H1 (cell line): ENCODE results near the gene RPS5. TPM values are rescaled to one million over a fixed set of nuclear protein-coding genes. Genes with fewer than 3 reads are reported as not detected.

Experiments used
- HDAC6 ChIP-seq: IDR thresholded peaks from one replicate; pipeline ENCODE4 v1.7.1; 2012; ENCODE audit warnings: low read depth, mild to moderate bottlenecking, inconsistent platforms, low read length, moderate library complexity
- KDM4A ChIP-seq: IDR thresholded peaks from one replicate; pipeline ENCODE4 v1.7.1; 2012; ENCODE audit warnings: low read depth, mild to moderate bottlenecking, moderate library complexity, low read length, inconsistent platforms; ENCODE audit not compliant: severe bottlenecking
- KDM5A ChIP-seq: fragments of 200-600 bp; IDR thresholded peaks from 2 replicates; pipeline ENCODE4 v1.7.1; 2012; ENCODE audit warnings: mild to moderate bottlenecking, low read length, inconsistent platforms, mixed read lengths
- RNF2 ChIP-seq: fragments of 200-900, 300-1000 bp; sonication (generic); IDR thresholded peaks from 2 replicates; pipeline ENCODE4 v1.7.1; 2016; ENCODE audit warnings: borderline replicate concordance, low read depth, mild to moderate bottlenecking, antibody characterized with exemption, low read length; ENCODE audit not compliant: poor library complexity, severe bottlenecking; ENCODE audit errors: missing control alignments
- SAP30 ChIP-seq: fragments of 300-600 bp; sonication (generic); IDR thresholded peaks from 2 replicates; pipeline ENCODE4 v1.7.1; 2012; ENCODE audit warnings: low read length, moderate library complexity, mild to moderate bottlenecking, inconsistent platforms; ENCODE audit not compliant: insufficient read depth, insufficient replicate concordance
- SIX5 ChIP-seq: IDR thresholded peaks from 2 replicates; pipeline ENCODE4 v1.6.1; 2011; ENCODE audit warnings: mild to moderate bottlenecking, low read depth, low read length
- TEAD4 ChIP-seq: IDR thresholded peaks from 2 replicates; pipeline ENCODE4 v1.6.1; 2012; ENCODE audit warnings: low read depth, low read length, inconsistent platforms, mixed read lengths
- polyA plus RNA-seq, 7 experiments: library from polyadenylated mRNA; depleted of rRNA in 3 of 7; stranded (reverse) in 5 of 7; unstranded in 2 of 7; fragments of >200 nt in 5 of 7; fragments of 200-250 nt in 2 of 7; gene quantifications; 1 replicate in 5 of 7; 2 replicates in 1 of 7; 4 replicates in 1 of 7; pipeline versions ENCODE4 v1.2.1 to v1.2.3, GENCODE V29; 2011 to 2013; ENCODE audit warnings: missing spikeins in 2 of 7, mixed read lengths in 2 of 7
- total RNA-seq: library from RNA; stranded (reverse); fragmentation: NEBNext Ultra II Directional; extraction: Animal tissue kit (Norgen Biotek cat#: 25700); gene quantifications from 2 replicates; pipeline ENCODE4 v1.2.1, GENCODE V29; 2021
- TF ChIP-seq, protein P1 (sequence below): fragments of 300-600 bp; sonication (generic); IDR thresholded peaks from 2 replicates; pipeline ENCODE4 v1.7.1; 2012; ENCODE audit warnings: low read length, moderate library complexity, mild to moderate bottlenecking, inconsistent platforms; ENCODE audit not compliant: insufficient replicate concordance

The RPS5 gene
- total and polyA plus RNA-seq, 2 of the 8 experiments (the other 6 are each of a cell fraction or from before 2014, with no cell fraction given) = 1,557 to 5,731 TPM

DNA sequence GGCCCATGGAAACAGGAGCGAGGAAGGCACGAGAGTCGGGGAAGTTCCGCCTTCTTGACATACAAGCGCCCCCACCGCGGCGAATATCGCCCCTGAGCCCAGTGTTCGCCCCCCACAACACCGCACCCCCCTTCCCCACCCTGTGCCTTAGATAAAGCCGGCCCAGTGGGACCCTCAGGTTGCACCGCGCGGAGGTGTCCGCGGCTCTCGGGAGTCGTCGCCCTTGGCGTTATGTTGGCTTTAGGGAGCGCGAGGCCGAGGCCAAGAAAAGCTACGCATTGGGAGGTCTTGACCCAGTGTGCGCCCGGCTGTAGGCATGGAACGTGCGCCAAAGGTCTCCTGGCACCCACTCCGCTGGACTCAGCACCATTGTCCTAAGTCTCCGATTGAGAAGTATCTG, 53.5 kb downstream of the RPS5 start (continued):
- TF ChIP-seq, protein P1, sequence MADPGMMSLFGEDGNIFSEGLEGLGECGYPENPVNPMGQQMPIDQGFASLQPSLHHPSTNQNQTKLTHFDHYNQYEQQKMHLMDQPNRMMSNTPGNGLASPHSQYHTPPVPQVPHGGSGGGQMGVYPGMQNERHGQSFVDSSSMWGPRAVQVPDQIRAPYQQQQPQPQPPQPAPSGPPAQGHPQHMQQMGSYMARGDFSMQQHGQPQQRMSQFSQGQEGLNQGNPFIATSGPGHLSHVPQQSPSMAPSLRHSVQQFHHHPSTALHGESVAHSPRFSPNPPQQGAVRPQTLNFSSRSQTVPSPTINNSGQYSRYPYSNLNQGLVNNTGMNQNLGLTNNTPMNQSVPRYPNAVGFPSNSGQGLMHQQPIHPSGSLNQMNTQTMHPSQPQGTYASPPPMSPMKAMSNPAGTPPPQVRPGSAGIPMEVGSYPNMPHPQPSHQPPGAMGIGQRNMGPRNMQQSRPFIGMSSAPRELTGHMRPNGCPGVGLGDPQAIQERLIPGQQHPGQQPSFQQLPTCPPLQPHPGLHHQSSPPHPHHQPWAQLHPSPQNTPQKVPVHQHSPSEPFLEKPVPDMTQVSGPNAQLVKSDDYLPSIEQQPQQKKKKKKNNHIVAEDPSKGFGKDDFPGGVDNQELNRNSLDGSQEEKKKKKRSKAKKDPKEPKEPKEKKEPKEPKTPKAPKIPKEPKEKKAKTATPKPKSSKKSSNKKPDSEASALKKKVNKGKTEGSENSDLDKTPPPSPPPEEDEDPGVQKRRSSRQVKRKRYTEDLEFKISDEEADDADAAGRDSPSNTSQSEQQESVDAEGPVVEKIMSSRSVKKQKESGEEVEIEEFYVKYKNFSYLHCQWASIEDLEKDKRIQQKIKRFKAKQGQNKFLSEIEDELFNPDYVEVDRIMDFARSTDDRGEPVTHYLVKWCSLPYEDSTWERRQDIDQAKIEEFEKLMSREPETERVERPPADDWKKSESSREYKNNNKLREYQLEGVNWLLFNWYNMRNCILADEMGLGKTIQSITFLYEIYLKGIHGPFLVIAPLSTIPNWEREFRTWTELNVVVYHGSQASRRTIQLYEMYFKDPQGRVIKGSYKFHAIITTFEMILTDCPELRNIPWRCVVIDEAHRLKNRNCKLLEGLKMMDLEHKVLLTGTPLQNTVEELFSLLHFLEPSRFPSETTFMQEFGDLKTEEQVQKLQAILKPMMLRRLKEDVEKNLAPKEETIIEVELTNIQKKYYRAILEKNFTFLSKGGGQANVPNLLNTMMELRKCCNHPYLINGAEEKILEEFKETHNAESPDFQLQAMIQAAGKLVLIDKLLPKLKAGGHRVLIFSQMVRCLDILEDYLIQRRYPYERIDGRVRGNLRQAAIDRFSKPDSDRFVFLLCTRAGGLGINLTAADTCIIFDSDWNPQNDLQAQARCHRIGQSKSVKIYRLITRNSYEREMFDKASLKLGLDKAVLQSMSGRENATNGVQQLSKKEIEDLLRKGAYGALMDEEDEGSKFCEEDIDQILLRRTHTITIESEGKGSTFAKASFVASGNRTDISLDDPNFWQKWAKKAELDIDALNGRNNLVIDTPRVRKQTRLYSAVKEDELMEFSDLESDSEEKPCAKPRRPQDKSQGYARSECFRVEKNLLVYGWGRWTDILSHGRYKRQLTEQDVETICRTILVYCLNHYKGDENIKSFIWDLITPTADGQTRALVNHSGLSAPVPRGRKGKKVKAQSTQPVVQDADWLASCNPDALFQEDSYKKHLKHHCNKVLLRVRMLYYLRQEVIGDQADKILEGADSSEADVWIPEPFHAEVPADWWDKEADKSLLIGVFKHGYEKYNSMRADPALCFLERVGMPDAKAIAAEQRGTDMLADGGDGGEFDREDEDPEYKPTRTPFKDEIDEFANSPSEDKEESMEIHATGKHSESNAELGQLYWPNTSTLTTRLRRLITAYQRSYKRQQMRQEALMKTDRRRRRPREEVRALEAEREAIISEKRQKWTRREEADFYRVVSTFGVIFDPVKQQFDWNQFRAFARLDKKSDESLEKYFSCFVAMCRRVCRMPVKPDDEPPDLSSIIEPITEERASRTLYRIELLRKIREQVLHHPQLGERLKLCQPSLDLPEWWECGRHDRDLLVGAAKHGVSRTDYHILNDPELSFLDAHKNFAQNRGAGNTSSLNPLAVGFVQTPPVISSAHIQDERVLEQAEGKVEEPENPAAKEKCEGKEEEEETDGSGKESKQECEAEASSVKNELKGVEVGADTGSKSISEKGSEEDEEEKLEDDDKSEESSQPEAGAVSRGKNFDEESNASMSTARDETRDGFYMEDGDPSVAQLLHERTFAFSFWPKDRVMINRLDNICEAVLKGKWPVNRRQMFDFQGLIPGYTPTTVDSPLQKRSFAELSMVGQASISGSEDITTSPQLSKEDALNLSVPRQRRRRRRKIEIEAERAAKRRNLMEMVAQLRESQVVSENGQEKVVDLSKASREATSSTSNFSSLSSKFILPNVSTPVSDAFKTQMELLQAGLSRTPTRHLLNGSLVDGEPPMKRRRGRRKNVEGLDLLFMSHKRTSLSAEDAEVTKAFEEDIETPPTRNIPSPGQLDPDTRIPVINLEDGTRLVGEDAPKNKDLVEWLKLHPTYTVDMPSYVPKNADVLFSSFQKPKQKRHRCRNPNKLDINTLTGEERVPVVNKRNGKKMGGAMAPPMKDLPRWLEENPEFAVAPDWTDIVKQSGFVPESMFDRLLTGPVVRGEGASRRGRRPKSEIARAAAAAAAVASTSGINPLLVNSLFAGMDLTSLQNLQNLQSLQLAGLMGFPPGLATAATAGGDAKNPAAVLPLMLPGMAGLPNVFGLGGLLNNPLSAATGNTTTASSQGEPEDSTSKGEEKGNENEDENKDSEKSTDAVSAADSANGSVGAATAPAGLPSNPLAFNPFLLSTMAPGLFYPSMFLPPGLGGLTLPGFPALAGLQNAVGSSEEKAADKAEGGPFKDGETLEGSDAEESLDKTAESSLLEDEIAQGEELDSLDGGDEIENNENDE = no peak
- TF ChIP-seq KDM5A (no peak), RNF2 (peak; percentile 33), SAP30 (no peak), HDAC6 (no peak), SIX5 (no peak), KDM4A (peak; percentile 93), TEAD4 (no peak)
